Parathyroid adenoma (tissue), 2 donors: ENCODE results near the gene PWP2.
"Not testable (repeated sequence)": the region's sequence is repeated elsewhere in the genome, so short reads cannot be mapped to it uniquely, and the experiment has no call there.

Source experiments
- H2AFZ ChIP-seq: fragments of 300-600 bp; sonication (generic); one replicate; pipeline ENCODE4 v1.7.0; 2017; ENCODE audit warnings: antibody characterized with exemption, mild to moderate bottlenecking
- H3K27ac ChIP-seq: fragments of 300-600 bp; sonication (generic); one replicate; pipeline ENCODE4 v1.7.0; 2017
- H3K27me3 ChIP-seq: fragments of 300-600 bp; sonication (generic); one replicate; pipeline ENCODE4 v1.7.0; 2017; ENCODE audit warnings: low read length; ENCODE audit not compliant: control insufficient read depth, insufficient read depth
- H3K36me3 ChIP-seq: fragments of 300-600 bp; sonication (generic); one replicate; pipeline ENCODE4 v1.7.0; 2017; ENCODE audit warnings: low read length; ENCODE audit not compliant: control insufficient read depth, insufficient read depth
- H3K4me1 ChIP-seq: fragments of 300-600 bp; sonication (generic); one replicate; pipeline ENCODE4 v1.7.0; 2017; ENCODE audit warnings: control low read depth
- H3K4me2 ChIP-seq: fragments of 300-600 bp; sonication (generic); one replicate; pipeline ENCODE4 v1.7.0; 2017; ENCODE audit warnings: low read length
- H3K4me3 ChIP-seq: fragments of 300-600 bp; sonication (generic); one replicate; pipeline ENCODE4 v1.7.0; 2017; ENCODE audit warnings: low read depth, low read length
- H3K79me2 ChIP-seq: fragments of 300-600 bp; sonication (generic); one replicate; pipeline ENCODE4 v1.7.0; 2017; ENCODE audit warnings: control low read depth
- H3K9ac ChIP-seq: fragments of 300-600 bp; sonication (generic); one replicate; pipeline ENCODE4 v1.7.0; 2017; ENCODE audit warnings: mild to moderate bottlenecking
- H3K9me3 ChIP-seq: fragments of 300-600 bp; sonication (generic); one replicate; pipeline ENCODE4 v1.7.0; 2017; ENCODE audit warnings: low read length; ENCODE audit not compliant: control insufficient read depth
- donor health status: primary hyperparathyroidism.

The PWP2 gene

GRCh38 chr21:44176127-44176526 lies 68.9 kb downstream of the PWP2 start:
- H3K79me2 ChIP-seq, H3K4me3 ChIP-seq, H2AFZ ChIP-seq, H3K4me1 ChIP-seq, H3K9me3 ChIP-seq, H3K27ac ChIP-seq, H3K27me3 ChIP-seq, H3K9ac ChIP-seq, H3K36me3 ChIP-seq, H3K4me2 ChIP-seq: not testable (repeated sequence)
